BJ (cell line): ENCODE data around the gene SOX12. TPM values are rescaled to one million over a fixed set of nuclear protein-coding genes. Genes with fewer than 3 reads are reported as not detected.
A peak's percentile ranks its signal among the peaks of the same experiment; 100 is the strongest.

Source experiments
- CTCF ChIA-PET: fragments of 350-600 bp; formaldehyde crosslinking; extraction: SDS; loops from one replicate; lab custom pipeline; 2021; ENCODE audit warnings: antibody characterized with exemption, inconsistent platforms; lab: Yijun Ruan, JAX
- POLR2A ChIA-PET: fragments of 300-600 bp; sonication (Branson Sonifier 250); formaldehyde crosslinking; extraction: SDS; loops from one replicate; lab custom pipeline; 2021; ENCODE audit warnings: antibody characterized with exemption; lab: Charles Lee
- DNase-seq: peaks from one replicate; pipeline ENCODE4 v3.0.0-alpha.2; 2011; ENCODE audit warnings: low read depth
- H3K27me3 ChIP-seq: 2 replicates; pipeline ENCODE4 v1.6.0; 2011; ENCODE audit warnings: low read length; ENCODE audit not compliant: control insufficient read depth, insufficient read depth
- H3K36me3 ChIP-seq: 2 replicates; pipeline ENCODE4 v1.5.1; 2011; ENCODE audit warnings: low read length; ENCODE audit not compliant: control insufficient read depth, insufficient read depth
- H3K4me3 ChIP-seq: 2 replicates; pipeline ENCODE4 v1.5.1; 2011; ENCODE audit warnings: low read depth, mild to moderate bottlenecking, control low read depth, low read length
- polyA plus RNA-seq: library from polyadenylated mRNA; depleted of rRNA; stranded (reverse); fragments of >200 nt; gene quantifications from 2 replicates; pipeline ENCODE4 v1.2.3, GENCODE V29; 2011
- TF ChIP-seq, protein P1 (sequence below): IDR thresholded peaks from 2 replicates; pipeline ENCODE4 v1.5.1; 2011; ENCODE audit warnings: low read depth, mild to moderate bottlenecking, control low read depth, inconsistent platforms, low read length, moderate library complexity; ENCODE audit not compliant: insufficient read depth

SOX12 gene
- polyA plus RNA-seq, 1 experiment = 3.6 TPM

DNA sequence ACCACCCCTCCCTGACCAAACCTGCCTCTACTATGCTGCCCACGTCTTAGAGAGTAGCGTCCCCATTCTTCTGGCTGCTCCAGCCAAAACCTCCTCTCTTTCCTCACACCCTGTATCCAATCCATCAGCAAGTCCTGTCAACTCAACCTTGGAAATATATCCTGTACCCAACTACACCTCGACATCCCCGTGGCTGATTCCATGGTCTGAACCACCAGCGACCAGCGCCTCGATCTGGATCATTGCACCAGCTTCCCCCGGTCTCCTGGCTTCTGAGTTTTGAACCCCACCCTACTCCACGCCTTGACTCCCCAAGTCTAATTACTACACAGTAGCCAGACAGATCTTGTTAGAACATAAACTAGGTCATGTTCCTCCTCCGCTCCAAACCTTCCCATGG is 31.4 kb downstream of the SOX12 start:
- CTCF ChIA-PET = interaction anchor here (1.4 to 6.9 kb wide), 2 partner anchors 9 to 121 kb away, joined by 5 to 43 read pairs; no protein-coding TSS in a partner anchor
- no peaks in the 10 kb centered on the region for H3K27me3 ChIP-seq

GRCh38 chr20:358891-359555 is 33.7 kb downstream of the SOX12 start:
- no peak for DNase-seq
- H3K27me3 ChIP-seq = no peaks in the 10 kb centered on the region
- ChIA-PET POLR2A (no interaction called here), CTCF (interaction anchor here (1.2 kb wide), 1 partner anchor 11 kb away, joined by 4 read pairs; no protein-coding TSS in a partner anchor)
- TF ChIP-seq, protein P1, sequence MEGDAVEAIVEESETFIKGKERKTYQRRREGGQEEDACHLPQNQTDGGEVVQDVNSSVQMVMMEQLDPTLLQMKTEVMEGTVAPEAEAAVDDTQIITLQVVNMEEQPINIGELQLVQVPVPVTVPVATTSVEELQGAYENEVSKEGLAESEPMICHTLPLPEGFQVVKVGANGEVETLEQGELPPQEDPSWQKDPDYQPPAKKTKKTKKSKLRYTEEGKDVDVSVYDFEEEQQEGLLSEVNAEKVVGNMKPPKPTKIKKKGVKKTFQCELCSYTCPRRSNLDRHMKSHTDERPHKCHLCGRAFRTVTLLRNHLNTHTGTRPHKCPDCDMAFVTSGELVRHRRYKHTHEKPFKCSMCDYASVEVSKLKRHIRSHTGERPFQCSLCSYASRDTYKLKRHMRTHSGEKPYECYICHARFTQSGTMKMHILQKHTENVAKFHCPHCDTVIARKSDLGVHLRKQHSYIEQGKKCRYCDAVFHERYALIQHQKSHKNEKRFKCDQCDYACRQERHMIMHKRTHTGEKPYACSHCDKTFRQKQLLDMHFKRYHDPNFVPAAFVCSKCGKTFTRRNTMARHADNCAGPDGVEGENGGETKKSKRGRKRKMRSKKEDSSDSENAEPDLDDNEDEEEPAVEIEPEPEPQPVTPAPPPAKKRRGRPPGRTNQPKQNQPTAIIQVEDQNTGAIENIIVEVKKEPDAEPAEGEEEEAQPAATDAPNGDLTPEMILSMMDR = no peak
- peaks cover 2% of the 10 kb centered on the region; the same call in 1 of the 2 replicates for H3K36me3 ChIP-seq
- no peak overlapping the region for H3K4me3 ChIP-seq

More for the DNA sequence above, 31.4 kb downstream of the SOX12 start:
- Histone ChIP-seq H3K4me3 (no peak overlapping the region), H3K36me3 (peaks cover 8% of the 10 kb centered on the region)
- no peak for DNase-seq
- POLR2A ChIA-PET = no interaction called here
- TF ChIP-seq, protein P1 = no peak

DNA sequence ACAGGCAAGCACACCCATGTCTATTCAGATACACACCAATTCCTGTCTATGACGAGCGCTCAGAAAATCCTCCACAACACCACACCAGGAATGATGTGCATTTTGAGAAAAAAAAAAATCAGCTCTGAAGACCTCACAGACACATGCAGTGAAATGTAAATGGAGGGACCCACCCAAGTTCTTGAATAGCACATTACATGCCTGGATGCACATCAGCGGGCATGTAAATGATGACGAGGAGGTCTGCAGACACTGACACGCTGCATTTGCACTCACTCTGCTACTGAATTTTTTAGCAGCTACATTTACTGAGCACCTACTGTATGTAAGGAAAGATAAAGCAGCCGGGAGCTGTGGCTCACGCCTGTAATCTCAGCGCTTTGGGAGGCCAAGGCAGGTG is 36.2 kb downstream of the SOX12 start:
- Histone ChIP-seq H3K4me3 (no peak overlapping the region), H3K36me3 (no peaks in the 10 kb centered on the region), H3K27me3 (no peaks in the 10 kb centered on the region)
- ChIA-PET POLR2A (no interaction called here), CTCF (interaction anchor here (0.6 to 3.0 kb wide), 8 partner anchors 9 to 284 kb away, joined by 3 to 11 read pairs (median 6); partner anchors contain the start of gene TRIB3)
- no peak for DNase-seq
- TF ChIP-seq, protein P1 = no peak

DNA sequence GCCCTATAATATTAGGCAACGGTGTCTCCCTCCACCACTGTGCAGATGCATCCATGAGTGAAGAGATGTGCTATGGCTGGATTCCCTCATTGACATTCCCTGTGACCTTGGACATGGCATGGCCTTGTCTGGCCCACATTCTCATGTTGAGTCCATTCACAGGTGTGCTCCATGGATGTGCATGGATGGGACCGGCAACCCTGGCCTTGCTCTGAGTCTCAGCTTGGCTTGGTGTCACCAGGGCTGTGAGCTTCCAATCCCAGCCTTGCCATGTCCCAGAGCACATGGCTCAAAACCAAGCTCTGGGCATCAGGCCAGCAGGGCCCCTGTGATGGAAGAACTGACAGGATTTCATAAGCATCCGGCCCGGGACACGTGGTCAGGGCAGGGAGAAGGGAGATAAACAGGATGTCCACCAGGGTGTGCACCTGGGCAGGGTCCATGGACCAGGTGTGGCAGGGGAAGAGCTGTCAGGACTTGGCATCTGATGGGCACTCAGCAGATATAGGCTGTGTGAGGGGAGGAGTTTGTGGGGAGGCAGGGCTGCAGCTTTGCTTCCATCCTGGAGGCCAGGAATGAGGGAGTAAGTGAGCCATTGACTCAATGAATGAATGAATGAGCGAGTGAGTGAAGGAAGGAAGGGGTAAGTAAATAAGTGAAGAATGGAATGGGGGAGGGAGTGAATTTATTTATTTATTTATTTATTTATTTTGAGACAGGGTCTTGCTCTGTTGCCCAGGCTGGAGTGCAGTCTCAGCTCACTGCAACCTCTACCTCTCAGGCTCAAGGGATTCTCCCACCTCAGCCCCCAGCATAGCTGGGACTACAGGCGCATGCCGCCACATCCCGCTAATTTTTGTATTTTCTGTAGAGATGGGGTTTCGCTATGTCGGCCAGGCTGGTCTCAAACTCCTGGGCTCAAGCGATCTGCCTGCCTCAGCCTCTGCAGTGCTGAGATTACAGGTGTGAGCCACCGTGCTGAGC is 37.2 kb downstream of the SOX12 start:
- H3K4me3 ChIP-seq = no peak overlapping the region
- peak; percentile 26 for DNase-seq
- ChIA-PET CTCF (interaction anchor here (0.7 to 3.0 kb wide), 12 partner anchors 8 to 283 kb away, joined by 3 to 11 read pairs (median 5); partner anchors contain the start of genes SOX12 and TRIB3), POLR2A (interaction anchor here (0.7 kb wide), 1 partner anchor 57 kb away, joined by 7 read pairs; no protein-coding TSS in a partner anchor)
- TF ChIP-seq, protein P1 = peak; percentile 50
- H3K36me3 ChIP-seq = no peaks in the 10 kb centered on the region
- H3K27me3 ChIP-seq = no peaks in the 10 kb centered on the region
